CD14-positive monocyte (primary cell): ENCODE data around the gene PDHA1. TPM values are rescaled to one million over a fixed set of nuclear protein-coding genes. Genes with fewer than 3 reads are reported as not detected.

Experiments used
- DNase-seq, 3 donors: peaks; one replicate each; pipeline ENCODE4 v3.0.0-alpha.2; 2011 to 2022
- H2AFZ ChIP-seq: 2 replicates; pipeline ENCODE4 v1.6.0; 2012; ENCODE audit warnings: mild to moderate bottlenecking, low read depth, low read length, inconsistent platforms; ENCODE audit not compliant: insufficient read depth, poor library complexity, severe bottlenecking
- H3K27ac ChIP-seq, 2 donors: 1 replicate in 1 of 2; 2 replicates in 1 of 2; pipeline ENCODE4 v1.5.1; 2012 to 2013; ENCODE audit warnings: low read length in 2 of 2, control low read depth in 1 of 2, inconsistent platforms in 1 of 2, low read depth in 1 of 2, mild to moderate bottlenecking in 1 of 2
- H3K27me3 ChIP-seq, 2 donors: one replicate each; pipeline versions ENCODE4 v1.6.0 to v1.6.1; 2011 to 2013; ENCODE audit warnings: low read length in 2 of 2; ENCODE audit not compliant: control insufficient read depth in 2 of 2, insufficient read depth in 2 of 2
- H3K36me3 ChIP-seq, 2 donors: replicated peaks in 1 of 2; 1 replicate in 1 of 2; 2 replicates in 1 of 2; pipeline versions ENCODE4 v1.5.1 to v1.6.1; 2012 to 2013; ENCODE audit warnings: low read length in 2 of 2, control low read depth in 1 of 2, inconsistent platforms in 1 of 2, mild to moderate bottlenecking in 1 of 2; ENCODE audit not compliant: insufficient read depth in 2 of 2, control insufficient read depth in 1 of 2
- H3K4me1 ChIP-seq, 2 donors: 1 replicate in 1 of 2; 2 replicates in 1 of 2; pipeline versions ENCODE4 v1.5.1 to v1.6.1; 2012 to 2013; ENCODE audit warnings: low read length in 2 of 2, control low read depth in 1 of 2, inconsistent platforms in 1 of 2, mild to moderate bottlenecking in 1 of 2, moderate library complexity in 1 of 2; ENCODE audit not compliant: insufficient read depth in 2 of 2, control insufficient read depth in 1 of 2
- H3K4me2 ChIP-seq: replicated peaks from 2 replicates; pipeline ENCODE3; 2012; ENCODE audit warnings: low read length, moderate library complexity, mild to moderate bottlenecking; ENCODE audit not compliant: poor library complexity, severe bottlenecking; ENCODE audit errors: extremely low read depth
- H3K4me3 ChIP-seq, 3 experiments: fragments of 200-600 bp in 1 of 3; sonication (generic) in 1 of 3; replicated peaks in 1 of 3; 1 replicate in 2 of 3; 2 replicates in 1 of 3; pipeline ENCODE4 v1.5.1; 2011 to 2013; ENCODE audit warnings: low read length in 3 of 3, mild to moderate bottlenecking in 3 of 3, control low read depth in 2 of 3, low read depth in 2 of 3, inconsistent platforms in 1 of 3, moderate library complexity in 1 of 3
- H3K79me2 ChIP-seq: 2 replicates; pipeline ENCODE4 v1.6.0; 2012; ENCODE audit warnings: mild to moderate bottlenecking, control low read depth, inconsistent platforms, low read length, moderate library complexity; ENCODE audit not compliant: insufficient read depth
- H3K9ac ChIP-seq: 2 replicates; pipeline ENCODE4 v1.6.0; 2017; ENCODE audit warnings: low read length, mild to moderate bottlenecking; ENCODE audit not compliant: insufficient read depth, poor library complexity, severe bottlenecking
- H3K9me3 ChIP-seq, 2 donors: replicated peaks in 1 of 2; 1 replicate in 1 of 2; 2 replicates in 1 of 2; pipeline versions ENCODE4 v1.5.1 to v1.6.1; 2012 to 2013; ENCODE audit warnings: low read length in 2 of 2, control low read depth in 1 of 2; ENCODE audit not compliant: control insufficient read depth in 1 of 2, insufficient read depth in 1 of 2
- H4K20me1 ChIP-seq: 2 replicates; pipeline ENCODE4 v1.6.0; 2012; ENCODE audit warnings: mild to moderate bottlenecking, low read length, control low read depth, moderate library complexity; ENCODE audit not compliant: insufficient read depth
- H3K27ac Mint-ChIP-seq, 7 donors: one replicate each; pipeline ENCODE4 v1.8.0; 2020; ENCODE audit warnings: mild to moderate bottlenecking in 7 of 7, mixed read lengths in 7 of 7, moderate library complexity in 6 of 7, inconsistent platforms in 2 of 7
- H3K27me3 Mint-ChIP-seq, 3 donors: one replicate each; pipeline ENCODE4 v1.8.0; 2021 to 2022; ENCODE audit warnings: low read depth in 3 of 3, mild to moderate bottlenecking in 3 of 3, mixed read lengths in 3 of 3, moderate library complexity in 3 of 3, inconsistent platforms in 1 of 3
- H3K36me3 Mint-ChIP-seq, 2 donors: one replicate each; pipeline ENCODE4 v1.8.0; 2020; ENCODE audit warnings: mixed read lengths in 2 of 2, inconsistent platforms in 1 of 2, mild to moderate bottlenecking in 1 of 2
- H3K4me1 Mint-ChIP-seq: one replicate; pipeline ENCODE4 v1.8.0; 2020; ENCODE audit warnings: mild to moderate bottlenecking, mixed read lengths
- H3K4me3 Mint-ChIP-seq, 2 donors: one replicate each; pipeline ENCODE4 v1.8.0; 2020; ENCODE audit warnings: mild to moderate bottlenecking in 2 of 2, mixed read lengths in 2 of 2, moderate library complexity in 1 of 2
- H3K9me3 Mint-ChIP-seq, 7 donors: one replicate each; pipeline ENCODE4 v1.8.0; 2020 to 2022; ENCODE audit warnings: mixed read lengths in 7 of 7, mild to moderate bottlenecking in 6 of 7, moderate library complexity in 6 of 7, inconsistent platforms in 2 of 7
- CTCF ChIP-seq: fragments of 200-600 bp; IDR thresholded peaks from one replicate; pipeline ENCODE4 v1.8.0; 2022; ENCODE audit warnings: antibody characterized with exemption, mild to moderate bottlenecking
- WGBS: methylation state at CpG from one replicate; pipeline ENCODE4 v1.1.5; 2013; ENCODE audit warnings: missing lambda C conversion rate; ENCODE audit not compliant: insufficient coverage; 5-methylcytosine and 5-hydroxymethylcytosine counted together
- intact Hi-C, 2 donors: fragments of 100-400 bp; cut with micrococcal nuclease; formaldehyde crosslinking; loops; one replicate each; pipeline versions ENCODE4 v1.15.0 to v1.15.1; 2023
- polyA plus RNA-seq, 3 donors: library from polyadenylated mRNA; depleted of rRNA in 1 of 3; unstranded in 2 of 3; stranded (reverse) in 1 of 3; fragments of 300-500 nt in 2 of 3; fragments of >200 nt in 1 of 3; fragmentation: Illumina TruSeq in 2 of 3; gene quantifications; 1 replicate in 2 of 3; 2 replicates in 1 of 3; pipeline ENCODE4 v1.2.3, GENCODE V29; 2012 to 2021
- small RNA-seq: library from RNA; depleted of rRNA; stranded (forward); fragments of <200 nt; gene quantifications from one replicate; pipeline ENCODE3, GENCODE V24; 2012; ENCODE audit warnings: low read depth; ENCODE audit not compliant: insufficient read length

The PDHA1 gene
- polyA plus RNA-seq, 3 donors, result 56.0 to 76.3 (median 74.8) TPM

- no peak overlapping the region for H3K4me3 Mint-ChIP-seq
- WGBS, result no CpG with 5 or more reads among the region's 2 CpGs
- no peaks in the 10 kb centered on the region for H3K36me3 Mint-ChIP-seq
- H3K27me3 Mint-ChIP-seq, result peaks cover 0 to 4% (median 3%) of the 10 kb centered on the region in 3 donors
- Histone ChIP-seq H3K4me1 (no peaks in the 10 kb centered on the region), H3K27ac (no peak overlapping the region), H2AFZ (no peak overlapping the region), H4K20me1 (no peaks in the 10 kb centered on the region), H3K9ac (no peak overlapping the region), H3K27me3 (no peaks in the 10 kb centered on the region), H3K4me3 (no peak overlapping the region), H3K9me3 (peaks cover 0 to 4% of the 10 kb centered on the region in 2 donors), H3K79me2 (no peaks in the 10 kb centered on the region), H3K36me3 (no peaks in the 10 kb centered on the region), H3K4me2 (no peak overlapping the region)
- no peaks in the 10 kb centered on the region for H3K4me1 Mint-ChIP-seq
- intact Hi-C loops, result no loop called here
- TF ChIP-seq CTCF, result no peak
- H3K27ac Mint-ChIP-seq, result no peak overlapping the region
- H3K9me3 Mint-ChIP-seq, result peaks cover 0 to 18% (median 6%) of the 10 kb centered on the region in 7 donors
- DNase-seq, result no peak
Observed at GRCh38 chrX:19410259-19410658, 66.5 kb downstream of the PDHA1 start.

Small RNA genes lying within 50 kb of the gene (small RNA-seq; reads per million reads assigned to genes)
- gene RF00019, result not detected

Other genes starting within 250 kb of the PDHA1 start
- not detected for gene ADGRG2, start 221.5 kb upstream of the PDHA1 start, polyA plus RNA-seq
- not detected for gene MAP3K15, start 171.6 kb downstream of the PDHA1 start, polyA plus RNA-seq